ENCODE data around the gene WWOX.

- TF ChIP-seq FOXK1 (CRISPR knock-in tag; IDR thresholded peaks at IDR 0.05; ENCODE audit: borderline replicate concordance, low read depth) (no peak), TAF1 (CRISPR knock-in tag; IDR thresholded peaks at IDR 0.05) (no peak), NFKB2 (CRISPR knock-in tag; IDR thresholded peaks at IDR 0.05; ENCODE audit: borderline replicate concordance) (no peak), TFAP4 (IDR thresholded peaks at IDR 0.05; ENCODE audit: borderline replicate concordance, low read depth) (no peak)
- TF ChIP-seq, protein P1, sequence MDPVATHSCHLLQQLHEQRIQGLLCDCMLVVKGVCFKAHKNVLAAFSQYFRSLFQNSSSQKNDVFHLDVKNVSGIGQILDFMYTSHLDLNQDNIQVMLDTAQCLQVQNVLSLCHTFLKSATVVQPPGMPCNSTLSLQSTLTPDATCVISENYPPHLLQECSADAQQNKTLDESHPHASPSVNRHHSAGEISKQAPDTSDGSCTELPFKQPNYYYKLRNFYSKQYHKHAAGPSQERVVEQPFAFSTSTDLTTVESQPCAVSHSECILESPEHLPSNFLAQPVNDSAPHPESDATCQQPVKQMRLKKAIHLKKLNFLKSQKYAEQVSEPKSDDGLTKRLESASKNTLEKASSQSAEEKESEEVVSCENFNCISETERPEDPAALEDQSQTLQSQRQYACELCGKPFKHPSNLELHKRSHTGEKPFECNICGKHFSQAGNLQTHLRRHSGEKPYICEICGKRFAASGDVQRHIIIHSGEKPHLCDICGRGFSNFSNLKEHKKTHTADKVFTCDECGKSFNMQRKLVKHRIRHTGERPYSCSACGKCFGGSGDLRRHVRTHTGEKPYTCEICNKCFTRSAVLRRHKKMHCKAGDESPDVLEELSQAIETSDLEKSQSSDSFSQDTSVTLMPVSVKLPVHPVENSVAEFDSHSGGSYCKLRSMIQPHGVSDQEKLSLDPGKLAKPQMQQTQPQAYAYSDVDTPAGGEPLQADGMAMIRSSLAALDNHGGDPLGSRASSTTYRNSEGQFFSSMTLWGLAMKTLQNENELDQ (CRISPR knock-in tag; IDR thresholded peaks at IDR 0.05; ENCODE audit: borderline replicate concordance): no peak
These were observed 361.6 kb downstream of the WWOX start for GRCh38 chr16:78461087-78461486.
